ENCODE data around the gene GRM2.

The GRM2 gene

DNA sequence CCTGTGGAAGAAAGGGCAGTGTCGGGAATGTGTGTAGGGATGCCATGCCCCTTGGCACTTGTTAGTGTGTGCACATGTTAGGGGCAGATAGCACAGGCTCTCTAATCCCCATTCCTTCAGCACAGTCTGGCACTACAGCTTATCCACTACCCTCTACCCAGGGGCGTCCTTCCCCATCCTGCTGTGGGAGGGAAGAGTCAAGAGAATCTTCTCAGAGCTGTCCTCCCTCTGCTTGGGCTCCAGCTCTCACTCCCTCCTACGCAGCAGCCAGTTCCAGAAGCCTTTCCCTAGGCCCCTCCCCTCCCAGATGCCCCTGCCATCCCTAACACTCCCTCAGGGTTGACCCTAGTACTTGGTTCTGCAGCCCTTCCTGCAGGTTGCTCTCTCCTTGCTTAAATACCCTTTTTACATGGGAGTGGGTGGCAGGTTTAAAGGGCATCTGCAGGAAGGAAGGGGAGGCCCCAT, 815 bp upstream of the GRM2 start:
- no peak for DNase-seq (ENCODE audit: low spot score)

DNA sequence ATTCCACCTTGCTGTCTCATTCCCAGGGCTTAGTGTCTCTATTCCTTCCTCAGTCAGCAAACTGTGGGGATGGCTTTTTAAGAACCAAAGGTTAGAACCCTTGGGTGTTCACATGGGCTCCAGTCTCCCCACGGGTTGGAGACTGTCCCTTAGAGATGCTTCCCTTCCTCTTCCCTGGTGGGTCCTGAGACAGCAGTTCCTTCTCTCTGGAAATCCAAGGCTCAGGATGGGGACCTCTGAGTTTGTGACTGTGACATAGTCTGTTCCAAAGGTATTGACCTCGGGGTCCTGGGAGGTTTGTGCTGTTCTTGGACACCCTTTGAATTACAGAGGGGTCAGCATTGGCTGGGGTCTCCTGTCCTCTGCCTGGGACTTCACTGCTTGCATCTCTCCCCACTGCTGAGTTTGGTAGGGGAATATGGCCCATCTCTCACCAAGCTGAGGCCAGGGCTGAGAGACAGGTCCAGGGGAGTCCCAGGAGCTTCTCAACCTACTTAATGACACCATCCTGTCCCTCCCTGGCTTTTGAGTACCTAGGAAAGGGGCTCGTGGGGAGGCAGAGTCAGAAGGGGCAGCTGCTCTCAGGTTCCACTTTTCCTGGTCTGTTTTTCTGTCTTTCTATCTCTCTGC, 1.5 kb downstream of the GRM2 start:
- no peak for DNase-seq (ENCODE audit: low spot score)

- no peak for DNase-seq (ENCODE audit: low spot score)
Measured at GRCh38 chr3:51709004-51709420, 2.1 kb downstream of the GRM2 start.

DNA sequence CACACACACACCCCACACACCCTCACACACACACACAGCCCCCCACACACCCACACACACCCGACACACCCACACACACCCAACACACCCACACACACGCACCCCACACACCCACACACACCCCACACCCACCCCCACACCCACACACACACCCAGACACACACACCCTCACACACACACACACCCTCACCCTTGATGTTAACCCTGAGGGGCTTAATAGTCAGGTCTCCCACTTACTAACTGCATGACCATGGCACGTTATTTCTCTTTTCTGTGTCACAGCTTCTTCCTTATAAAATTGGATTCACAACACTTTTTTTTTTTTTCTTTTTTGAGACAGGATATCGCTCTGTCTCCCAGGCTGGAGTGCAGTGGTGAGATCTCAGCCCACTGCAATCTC, 2.8 kb downstream of the GRM2 start:
- DNase-seq (ENCODE audit: low spot score): no peak

- DNase-seq (ENCODE audit: low spot score): no peak
Measured at GRCh38 chr3:51710631-51711351, 3.9 kb downstream of the GRM2 start.

GRCh38 chr3:51711352-51712037, 4.6 kb downstream of the GRM2 start:
- peak; percentile 7 for DNase-seq (ENCODE audit: low spot score)

DNA sequence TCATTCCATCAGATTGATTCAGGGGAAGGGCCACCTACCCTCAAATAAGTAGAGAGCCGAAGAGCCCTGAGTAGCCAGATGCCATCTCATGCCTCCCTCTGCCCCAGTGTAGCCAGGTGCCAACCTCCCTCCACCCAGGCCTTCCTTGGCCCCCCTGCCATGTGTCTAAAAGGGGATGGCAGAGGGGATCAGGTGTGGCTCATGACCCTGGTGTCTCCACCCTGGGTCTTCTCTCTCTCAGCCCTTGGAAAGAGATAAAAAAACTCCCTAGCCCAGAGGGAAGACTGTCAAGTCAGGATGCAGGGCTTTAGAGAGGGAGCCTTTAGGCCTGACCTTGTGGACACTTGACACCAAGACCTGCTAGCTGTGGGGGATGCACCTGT, 5.2 kb downstream of the GRM2 start:
- no peak for DNase-seq (ENCODE audit: low spot score)

- DNase-seq (ENCODE audit: low spot score): peak; percentile 5
Measured at GRCh38 chr3:51712511-51712931, 5.7 kb downstream of the GRM2 start.

DNA sequence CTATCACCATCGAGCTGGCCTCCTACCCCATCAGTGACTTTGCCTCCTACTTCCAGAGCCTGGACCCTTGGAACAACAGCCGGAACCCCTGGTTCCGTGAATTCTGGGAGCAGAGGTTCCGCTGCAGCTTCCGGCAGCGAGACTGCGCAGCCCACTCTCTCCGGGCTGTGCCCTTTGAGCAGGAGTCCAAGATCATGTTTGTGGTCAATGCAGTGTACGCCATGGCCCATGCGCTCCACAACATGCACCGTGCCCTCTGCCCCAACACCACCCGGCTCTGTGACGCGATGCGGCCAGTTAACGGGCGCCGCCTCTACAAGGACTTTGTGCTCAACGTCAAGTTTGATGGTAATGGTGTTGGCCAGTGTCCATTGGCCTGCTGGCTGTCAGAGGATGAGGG, 6.1 kb downstream of the GRM2 start:
- DNase-seq (ENCODE audit: low spot score): peak; percentile 5

GRCh38 chr3:51715231-51715976, 8.5 kb downstream of the GRM2 start:
- DNase-seq (ENCODE audit: low spot score): peak; percentile 8

- DNase-seq (ENCODE audit: low spot score): peak; percentile 5
Measured at GRCh38 chr3:51715977-51716294, 9.1 kb downstream of the GRM2 start.

- DNase-seq (ENCODE audit: low spot score): no peak
Measured at GRCh38 chr3:51716805-51717204, 9.9 kb downstream of the GRM2 start.

GRCh38 chr3:51717446-51717845, 10.6 kb downstream of the GRM2 start:
- DNase-seq (ENCODE audit: low spot score): no peak

DNA sequence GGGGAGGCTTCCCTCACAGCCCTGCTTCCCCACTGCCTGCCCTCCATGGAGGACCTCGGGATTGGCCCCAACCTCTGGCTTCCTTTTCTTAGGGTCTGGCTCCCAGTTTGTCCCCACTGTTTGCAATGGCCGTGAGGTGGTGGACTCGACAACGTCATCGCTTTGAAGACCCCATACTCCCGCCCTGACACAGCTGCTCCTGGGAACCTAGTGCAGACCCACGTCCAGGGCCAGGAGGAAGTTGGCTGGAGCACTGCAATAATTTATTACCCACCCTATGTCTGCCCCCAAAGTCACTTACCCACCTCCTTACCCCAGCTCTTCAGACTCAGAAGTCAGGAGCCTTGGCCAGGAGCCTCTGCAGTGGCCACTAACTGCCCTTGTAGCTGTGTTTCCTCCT, 11.1 kb downstream of the GRM2 start:
- DNase-seq (ENCODE audit: low spot score): no peak

- DNase-seq (ENCODE audit: low spot score): peak; percentile 74
Measured at GRCh38 chr3:51718547-51719409, 11.9 kb downstream of the GRM2 start.

- no peak for DNase-seq (ENCODE audit: low spot score)
Measured at GRCh38 chr3:51719410-51720025, 12.7 kb downstream of the GRM2 start.

- DNase-seq (ENCODE audit: low spot score): no peak
Measured at GRCh38 chr3:51720292-51721061, 13.6 kb downstream of the GRM2 start.

DNA sequence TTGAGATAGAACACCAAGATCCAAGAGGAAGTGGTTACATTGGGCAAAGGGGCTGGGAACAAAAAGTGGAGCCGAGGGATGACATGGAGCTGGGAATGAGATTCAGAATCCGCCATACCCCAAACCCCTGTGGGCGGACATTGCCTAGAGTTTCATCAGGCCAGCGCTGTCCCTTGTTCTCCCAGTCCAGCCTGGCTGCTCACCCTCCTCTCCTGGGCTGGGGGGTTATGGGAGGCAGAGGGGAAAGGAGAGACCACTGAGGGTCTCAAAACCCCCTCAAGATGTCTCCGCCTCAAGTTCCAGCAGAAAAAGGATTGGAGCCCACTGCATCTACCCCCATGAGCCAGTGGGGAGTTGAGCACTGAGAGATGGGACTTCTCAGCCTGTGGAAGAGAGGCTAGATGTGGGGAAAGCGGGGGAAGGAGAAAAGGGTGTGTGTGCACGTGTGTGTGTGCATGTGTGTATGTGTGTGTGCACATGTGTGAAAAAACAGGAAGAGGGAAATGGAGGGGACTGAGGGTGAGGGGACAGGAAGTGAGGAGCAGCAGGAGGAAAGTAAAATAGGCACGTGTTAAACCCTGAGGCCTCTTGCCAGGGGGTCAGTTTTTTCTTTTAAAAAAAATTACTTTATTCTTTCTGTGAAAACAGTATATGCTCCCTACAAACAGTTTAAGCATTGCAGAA, 14.3 kb downstream of the GRM2 start:
- DNase-seq (ENCODE audit: low spot score): no peak

DNA sequence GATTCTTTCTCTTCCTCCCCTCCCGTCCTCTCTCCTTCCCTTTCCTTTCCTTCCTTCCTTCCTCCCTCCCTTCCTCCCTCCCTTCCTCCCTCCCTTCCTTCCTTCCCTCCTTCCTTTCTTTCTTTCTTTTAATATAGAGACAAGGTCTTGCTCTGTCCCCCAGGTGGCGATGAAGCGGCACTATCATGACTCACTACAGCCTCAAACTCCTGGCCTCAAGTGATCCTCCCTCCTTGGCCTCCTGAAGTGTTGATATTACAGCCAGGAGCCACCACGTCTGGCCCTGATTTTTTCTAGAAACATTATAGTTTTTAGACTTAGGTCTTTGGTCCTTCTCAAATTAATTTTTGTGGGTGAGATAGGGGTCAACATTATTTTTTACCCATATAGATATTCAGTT, 15.5 kb downstream of the GRM2 start:
- DNase-seq (ENCODE audit: low spot score): no peak

GRCh38 chr3:51727500-51727899, 20.6 kb downstream of the GRM2 start:
- DNase-seq (ENCODE audit: low spot score): no peak
